GM12878 (cell line): ENCODE results near the gene NUDT14. TPM values are rescaled to one million over a fixed set of nuclear protein-coding genes. Genes with fewer than 3 reads are reported as not detected.

Experiments
- ATAC-seq: fragments of 200-7000 bp; cut with Tn5 transposase; 3 replicates; pipeline ENCODE4 v1.9.1; 2020; ENCODE audit warnings: mild to moderate bottlenecking, moderate library complexity
- BruUV-seq: library from RNA; stranded (reverse); fragments of 400-500 nt; replicated peaks from 2 replicates; lab custom pipeline; 2021; lab: Mats Ljungman, UMichigan
- CTCF ChIA-PET: fragments of 300-600 bp; sonication (Branson Sonifier 250); formaldehyde crosslinking; extraction: SDS; loops from one replicate; lab custom pipeline; 2021; ENCODE audit warnings: inconsistent platforms; lab: Yijun Ruan, JAX
- POLR2A ChIA-PET: fragments of 350-600 bp; formaldehyde crosslinking; extraction: SDS; loops from one replicate; lab custom pipeline; 2021; ENCODE audit warnings: inconsistent platforms; lab: Charles Lee
- RAD21 ChIA-PET: fragments of 300-600 bp; sonication (Branson Sonifier 250); formaldehyde crosslinking; loops from one replicate; lab custom pipeline; 2023; ENCODE audit warnings: antibody characterized with exemption; ENCODE audit not compliant: unreplicated experiment; lab: Charles Lee
- SMC1A ChIA-PET: fragments of 300-600 bp; sonication (Branson Sonifier 250); formaldehyde crosslinking; loops from one replicate; lab custom pipeline; 2023; ENCODE audit not compliant: unreplicated experiment, uncharacterized antibody; lab: Charles Lee
- DNase-seq: peaks from one replicate; pipeline ENCODE4 v3.0.0-alpha.2; 2011; ENCODE audit warnings: low read depth, low spot score
- FAIRE-seq: peaks from 3 replicates; lab custom pipeline; 2011; peaks lifted over from hg19 to GRCh38; lab: Jason Lieb, UNC
- H2AFZ ChIP-seq: 2 replicates; pipeline ENCODE4 v1.6.0; 2011; ENCODE audit warnings: low read depth, low read length, control low read depth; ENCODE audit not compliant: control insufficient read depth
- H3K27ac ChIP-seq: 2 replicates; pipeline ENCODE4 v1.5.1; 2011; ENCODE audit warnings: control low read depth; ENCODE audit not compliant: control insufficient read depth, insufficient read depth
- H3K27me3 ChIP-seq, 2 experiments: replicated peaks in 1 of 2; 2 replicates each; pipeline versions ENCODE4 v1.6.0 to v1.6.1; 2011; ENCODE audit warnings: low read length in 1 of 2; ENCODE audit not compliant: control insufficient read depth in 2 of 2, insufficient read depth in 2 of 2
- H3K36me3 ChIP-seq, 2 experiments: 2 replicates each; pipeline ENCODE4 v1.5.1; 2011; ENCODE audit warnings: low read length in 1 of 2; ENCODE audit not compliant: control insufficient read depth in 2 of 2, insufficient read depth in 2 of 2
- H3K4me1 ChIP-seq: 2 replicates; pipeline ENCODE4 v1.6.1; 2011; ENCODE audit warnings: mild to moderate bottlenecking, low read length, moderate library complexity, mixed read lengths; ENCODE audit not compliant: control insufficient read depth, insufficient read depth
- H3K4me2 ChIP-seq: 2 replicates; pipeline ENCODE4 v1.6.0; 2011; ENCODE audit warnings: control low read depth; ENCODE audit not compliant: control insufficient read depth, insufficient read depth
- H3K4me3 ChIP-seq: fragments of 200-600 bp; sonication (generic); 2 replicates; pipeline ENCODE4 v1.5.1; 2016
- H3K79me2 ChIP-seq: 2 replicates; pipeline ENCODE4 v1.6.0; 2011; ENCODE audit warnings: low read length; ENCODE audit not compliant: control insufficient read depth, insufficient read depth
- H3K9ac ChIP-seq: 2 replicates; pipeline ENCODE4 v1.8.0; 2011; ENCODE audit warnings: low read length, control low read depth, mixed read lengths; ENCODE audit not compliant: control insufficient read depth, insufficient read depth
- H3K9me3 ChIP-seq: replicated peaks from 3 replicates; pipeline ENCODE4 v1.5.1; 2011; ENCODE audit warnings: mild to moderate bottlenecking, low read length; ENCODE audit not compliant: control insufficient read depth, insufficient read depth
- H4K20me1 ChIP-seq: 2 replicates; pipeline ENCODE4 v1.6.0; 2011; ENCODE audit not compliant: control insufficient read depth, insufficient read depth
- CHD2 ChIP-seq: IDR thresholded peaks from 2 replicates; pipeline ENCODE4 v1.6.1; 2011; ENCODE audit warnings: low read depth, low read length, improper control_type of control experiment, borderline replicate concordance
- CREB1 ChIP-seq: IDR thresholded peaks from 2 replicates; pipeline ENCODE4 v1.6.1; 2012; ENCODE audit warnings: low read depth, mild to moderate bottlenecking, inconsistent platforms
- KAT2A ChIP-seq: conservative IDR thresholded peaks from 2 replicates; pipeline ENCODE4 v1.6.1; 2011; ENCODE audit warnings: low read depth, low read length; ENCODE audit not compliant: control insufficient read depth
- MEF2B ChIP-seq: fragments of 450-650 bp; IDR thresholded peaks from 2 replicates; pipeline ENCODE4 v1.6.1; 2018; ENCODE audit warnings: mild to moderate bottlenecking, moderate library complexity; ENCODE audit not compliant: partially characterized antibody, poor library complexity, severe bottlenecking
- NFYB ChIP-seq: IDR thresholded peaks from 2 replicates; pipeline ENCODE4 v1.6.1; 2011; ENCODE audit warnings: low read depth, mild to moderate bottlenecking, low read length, improper control_type of control experiment, moderate library complexity; ENCODE audit not compliant: insufficient read depth
- PKNOX1 ChIP-seq: fragments of 450-650 bp; IDR thresholded peaks from 2 replicates; pipeline ENCODE4 v1.6.1; 2016; ENCODE audit warnings: mild to moderate bottlenecking
- POLR2AphosphoS2 ChIP-seq: IDR thresholded peaks from 2 replicates; pipeline ENCODE4 v1.6.1; 2011; ENCODE audit warnings: low read depth, mild to moderate bottlenecking, low read length, improper control_type of control experiment, moderate library complexity
- PRDM15 ChIP-seq: fragments of 450-650 bp; formaldehyde crosslinking; IDR thresholded peaks from 2 replicates; pipeline ENCODE4 v1.4.0; 2020; ENCODE audit warnings: mild to moderate bottlenecking, moderate library complexity
- SKIL ChIP-seq: fragments of 450-650 bp; IDR thresholded peaks from 2 replicates; pipeline ENCODE4 v1.6.1; 2017; ENCODE audit warnings: mild to moderate bottlenecking, low read depth, inconsistent platforms; ENCODE audit not compliant: poor library complexity, severe bottlenecking
- TAF1 ChIP-seq: IDR thresholded peaks from 2 replicates; pipeline ENCODE4 v1.6.1; 2011; ENCODE audit warnings: mild to moderate bottlenecking, low read depth, low read length, borderline replicate concordance
- TBL1XR1 ChIP-seq: IDR thresholded peaks from 2 replicates; pipeline ENCODE4 v1.6.1; 2012; ENCODE audit warnings: low read depth, low read length, improper control_type of control experiment
- ZNF274 ChIP-seq: IDR thresholded peaks from one replicate; pipeline ENCODE4 v1.8.0; 2011; ENCODE audit not compliant: insufficient read length, insufficient read depth
- WGBS: methylation state at CpG from one replicate; pipeline ENCODE4 v1.1.6; 2016; ENCODE audit warnings: low lambda C conversion rate; ENCODE audit not compliant: insufficient replicate concordance, insufficient coverage; ENCODE audit errors: missing lambda C conversion rate; 5-methylcytosine and 5-hydroxymethylcytosine counted together
- in situ Hi-C: fragments of 300-500 bp; cut with MboI; formaldehyde crosslinking; loops from 9 replicates; pipeline ENCODE4 v1.14.3; 2018; ENCODE audit warnings: mixed read lengths
- intact Hi-C: fragments of 100-400 bp; cut with micrococcal nuclease; formaldehyde crosslinking; loops from one replicate; pipeline ENCODE4 v1.14.2; 2022; ENCODE audit not compliant: unreplicated experiment
- polyA plus RNA-seq, 11 experiments: library from polyadenylated mRNA; depleted of rRNA in 4 of 11; unstranded in 6 of 11; stranded (reverse) in 5 of 11; fragments of >200 nt; fragmentation: Nextera tagmentation in 4 of 11; fragmentation: Illumina TruSeq in 1 of 11; extraction: Ambion mirVana in 4 of 11; extraction: Trizol in 1 of 11; gene quantifications; 1 replicate in 1 of 11; 2 replicates in 10 of 11; pipeline versions ENCODE4 v1.2.1 to v1.2.3, GENCODE V29; 2011 to 2016; ENCODE audit warnings: inconsistent platforms in 2 of 11, missing spikeins in 2 of 11, low read depth in 1 of 11
- total RNA-seq, 4 experiments: library from RNA; depleted of rRNA in 3 of 4; stranded (reverse); fragments of >200 nt in 3 of 4; fragmentation: Illumina TruSeq in 1 of 4; extraction: Trizol in 1 of 4; gene quantifications; 2 replicates each; pipeline versions ENCODE4 v1.2.1 to v1.2.3, GENCODE V29; 2013 to 2021
- TF ChIP-seq, protein P1 (sequence below): IDR thresholded peaks from 2 replicates; pipeline ENCODE4 v1.6.1; 2011; ENCODE audit warnings: low read depth, low read length, improper control_type of control experiment, borderline replicate concordance
- TF ChIP-seq, protein P2 (sequence below): IDR thresholded peaks from 2 replicates; pipeline ENCODE4 v1.6.1; 2011; ENCODE audit warnings: low read depth, mild to moderate bottlenecking, low read length, moderate library complexity, borderline replicate concordance; ENCODE audit errors: extremely low read depth

The NUDT14 gene
- total and polyA plus RNA-seq, 10 of the 15 experiments (the other 5 are each of a cell fraction or from before 2014, with no cell fraction given): 0.62 to 6.8 (median 4.3) TPM; not detected in 1

DNA sequence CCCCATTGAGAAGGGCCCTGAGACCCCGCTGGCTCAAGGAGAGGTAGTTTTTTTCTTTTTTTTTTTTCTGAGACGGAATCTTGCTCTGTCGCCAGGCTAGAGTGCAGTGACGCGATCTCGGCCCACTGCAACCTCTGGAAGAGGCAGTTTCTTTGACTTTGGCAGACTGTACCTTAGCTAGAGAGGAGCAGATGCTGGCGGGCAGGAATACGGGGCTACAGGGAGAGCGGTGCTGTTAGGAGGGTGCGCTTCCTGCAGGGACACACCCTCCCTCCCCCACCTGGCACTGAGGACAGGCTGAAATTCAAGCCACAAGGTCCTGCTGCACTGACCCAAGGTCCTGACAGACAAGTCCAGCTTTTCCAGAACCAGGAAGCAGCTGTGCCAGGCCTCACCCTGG is 32.2 kb upstream of the NUDT14 start:
- FAIRE-seq (no peak), ATAC-seq (no peak), DNase-seq (no peak)
- ChIA-PET CTCF (no interaction called here), POLR2A (no interaction called here), SMC1A (no interaction called here), RAD21 (no interaction called here)
- Histone ChIP-seq H4K20me1 (no peaks in the 10 kb centered on the region), H2AFZ (no peak overlapping the region), H3K27ac (no peak overlapping the region), H3K4me2 (no peak overlapping the region), H3K4me1 (no peaks in the 10 kb centered on the region), H3K79me2 (no peaks in the 10 kb centered on the region), H3K9ac (no peak overlapping the region), H3K36me3 (peaks cover 0 to 20% of the 10 kb centered on the region in 2 experiments; a peak in 2 of 4 replicates), H3K9me3 (no peaks in the 10 kb centered on the region), H3K27me3 (no peaks in the 10 kb centered on the region), H3K4me3 (no peak overlapping the region)
- in situ Hi-C loops (no loop called here), intact Hi-C loops (no loop called here)
- TF ChIP-seq TBL1XR1 (no peak), PRDM15 (CRISPR knock-in tag) (no peak), CHD2 (no peak), PKNOX1 (no peak), MEF2B (no peak), SKIL (no peak), KAT2A (no peak), CREB1 (no peak), POLR2AphosphoS2 (no peak), ZNF274 (no peak), NFYB (no peak), TAF1 (no peak)
- TF ChIP-seq, protein P1, sequence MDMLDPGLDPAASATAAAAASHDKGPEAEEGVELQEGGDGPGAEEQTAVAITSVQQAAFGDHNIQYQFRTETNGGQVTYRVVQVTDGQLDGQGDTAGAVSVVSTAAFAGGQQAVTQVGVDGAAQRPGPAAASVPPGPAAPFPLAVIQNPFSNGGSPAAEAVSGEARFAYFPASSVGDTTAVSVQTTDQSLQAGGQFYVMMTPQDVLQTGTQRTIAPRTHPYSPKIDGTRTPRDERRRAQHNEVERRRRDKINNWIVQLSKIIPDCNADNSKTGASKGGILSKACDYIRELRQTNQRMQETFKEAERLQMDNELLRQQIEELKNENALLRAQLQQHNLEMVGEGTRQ: no peak
- TF ChIP-seq, protein P2, sequence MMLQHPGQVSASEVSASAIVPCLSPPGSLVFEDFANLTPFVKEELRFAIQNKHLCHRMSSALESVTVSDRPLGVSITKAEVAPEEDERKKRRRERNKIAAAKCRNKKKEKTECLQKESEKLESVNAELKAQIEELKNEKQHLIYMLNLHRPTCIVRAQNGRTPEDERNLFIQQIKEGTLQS: no peak
- no TSS peak for BruUV-seq
- 92% methylated on average over 9 of the region's 10 CpGs for WGBS
